GM19397 (cell line): ENCODE measurements around the gene MARCHF9.

ENCODE experiments used
- ATAC-seq: cut with Tn5 transposase; IDR thresholded peaks from one replicate; pipeline ENCODE4 v1.9.1; 2021; ENCODE audit warnings: mild to moderate bottlenecking, moderate library complexity; ENCODE audit not compliant: unreplicated experiment

MARCHF9 gene

GRCh38 chr12:57724003-57724935, 30.6 kb upstream of the MARCHF9 start:
- no peak for ATAC-seq

- ATAC-seq: no peak
These were observed 29.8 kb upstream of the MARCHF9 start for GRCh38 chr12:57724936-57725740.

DNA sequence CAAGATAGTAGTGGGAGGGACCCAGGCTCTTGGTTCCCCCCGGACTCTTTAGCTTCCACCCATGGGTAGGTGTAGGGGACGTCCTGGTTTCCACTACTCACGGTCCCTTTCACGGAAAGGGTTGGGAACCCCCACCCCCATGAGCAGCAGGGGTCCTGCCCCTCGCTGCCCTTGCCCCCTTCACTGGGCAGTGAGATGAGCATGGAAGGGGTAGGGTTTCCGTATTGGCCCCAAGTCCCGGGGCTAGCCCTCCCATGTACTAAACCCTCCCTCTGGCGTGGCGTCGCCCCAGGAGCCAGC, 29.1 kb upstream of the MARCHF9 start:
- ATAC-seq: no peak

GRCh38 chr12:57726151-57726883, 28.6 kb upstream of the MARCHF9 start:
- ATAC-seq: no peak

DNA sequence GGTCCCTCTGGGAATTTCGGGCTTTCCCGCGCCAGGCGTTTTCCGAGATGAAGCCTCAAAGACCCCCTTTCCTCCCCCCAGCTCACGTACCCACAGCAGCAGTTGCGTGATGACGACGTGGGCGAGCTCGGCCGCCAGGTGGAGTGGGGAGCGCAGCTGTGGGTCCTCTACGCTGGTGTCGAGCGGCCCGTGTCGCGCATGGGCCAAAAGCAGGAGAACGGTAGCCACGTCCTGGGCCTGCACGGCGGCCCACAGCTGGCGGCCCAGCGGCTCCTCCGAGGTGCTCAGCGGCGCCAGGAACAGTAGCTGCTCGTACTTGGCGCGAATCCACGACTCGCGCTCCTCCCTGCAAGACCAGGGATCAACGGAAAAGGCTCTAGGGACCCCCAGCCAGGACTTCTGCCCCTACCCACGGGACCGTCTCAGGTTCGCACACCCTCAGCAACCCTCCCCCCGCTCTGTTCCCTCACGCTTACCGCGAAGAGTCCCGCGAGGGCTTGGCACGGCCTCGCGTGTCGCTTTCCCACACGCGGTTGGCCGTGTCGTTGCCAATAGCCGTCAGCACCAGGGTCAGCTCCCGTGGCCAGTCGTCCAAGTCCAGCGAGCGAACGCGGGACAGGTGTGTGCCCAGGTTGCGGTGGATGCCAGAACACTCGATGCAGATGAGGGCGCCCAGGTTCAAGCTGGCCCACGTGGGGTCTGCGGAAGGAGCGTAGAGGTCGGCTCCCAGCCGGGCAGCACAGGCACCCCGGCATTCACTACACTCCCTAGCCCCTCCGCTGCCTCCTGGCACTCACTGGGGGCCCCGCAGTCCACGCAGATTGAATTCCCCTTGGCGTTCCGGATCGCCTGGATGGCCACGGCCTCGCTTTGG, 27.8 kb upstream of the MARCHF9 start:
- no peak for ATAC-seq

- no peak for ATAC-seq
These were observed 27.0 kb upstream of the MARCHF9 start for GRCh38 chr12:57727758-57728395.

- ATAC-seq: no peak
These were observed 25.5 kb upstream of the MARCHF9 start for GRCh38 chr12:57729321-57729844.

DNA sequence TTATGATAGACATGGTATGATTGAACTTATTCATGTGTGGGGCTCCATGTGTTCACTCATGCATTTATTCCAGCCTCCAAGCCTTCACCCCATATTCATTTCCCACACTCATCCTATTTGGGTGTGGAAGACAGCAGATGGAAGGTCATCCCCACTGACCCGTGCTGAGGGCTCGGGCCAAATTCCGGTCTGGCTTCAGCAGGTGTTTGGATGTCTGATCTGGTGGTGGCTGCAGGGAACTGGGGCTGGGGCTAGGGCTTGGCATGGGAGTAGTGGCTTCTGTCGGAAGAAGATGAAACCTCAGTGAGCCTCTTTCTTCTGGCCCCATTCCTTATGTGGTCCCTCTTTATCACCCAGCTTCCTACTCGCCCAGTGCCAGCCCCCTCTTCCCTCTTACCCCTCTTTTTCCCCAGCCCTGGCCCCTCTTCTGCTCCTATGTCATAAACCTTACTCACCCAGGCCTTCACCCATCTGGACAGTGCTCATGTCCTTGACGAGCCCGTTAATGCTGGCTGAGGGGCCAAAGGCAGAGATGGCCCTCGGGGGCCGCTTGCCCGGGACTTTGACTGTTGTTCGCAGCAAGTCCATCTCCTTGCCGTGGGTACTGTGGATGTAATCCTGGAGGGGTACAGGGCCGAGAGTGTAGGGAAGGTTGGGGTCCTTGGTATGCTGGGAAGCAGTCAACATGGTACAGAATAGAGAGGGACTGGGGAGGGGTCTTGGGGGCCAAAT, 24.4 kb upstream of the MARCHF9 start:
- no peak for ATAC-seq

DNA sequence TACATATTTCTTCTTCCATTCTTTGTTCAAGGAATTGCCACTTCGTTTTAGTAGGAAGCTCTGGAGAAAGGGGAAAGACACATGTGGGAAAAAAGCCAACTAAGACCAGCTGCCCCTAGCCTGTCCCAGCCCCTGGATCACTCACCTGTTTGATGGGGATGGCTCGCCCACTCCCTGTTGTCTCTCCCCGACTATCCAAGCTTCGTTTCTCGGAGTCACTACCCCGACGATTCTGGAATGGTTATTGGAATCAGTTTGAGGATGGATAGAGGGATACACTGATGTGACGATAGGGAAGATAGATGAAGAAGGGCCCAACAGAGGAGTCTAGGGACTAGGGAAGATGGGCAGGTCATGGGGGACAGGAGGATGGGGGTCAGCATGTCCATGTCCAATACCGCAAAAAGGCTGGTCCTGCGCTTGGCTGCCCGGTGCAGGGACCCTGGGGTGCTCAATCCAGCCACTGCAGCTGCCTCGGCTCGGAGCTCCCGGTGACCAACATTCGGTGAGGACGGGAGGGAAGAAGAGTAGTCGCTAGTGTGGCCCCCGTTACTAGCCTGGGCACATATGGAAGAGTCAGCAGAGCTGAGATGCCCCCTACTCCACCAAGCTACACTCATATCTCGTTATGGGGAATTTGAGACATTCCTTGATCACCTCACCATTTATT, 23.4 kb upstream of the MARCHF9 start:
- ATAC-seq: no peak

DNA sequence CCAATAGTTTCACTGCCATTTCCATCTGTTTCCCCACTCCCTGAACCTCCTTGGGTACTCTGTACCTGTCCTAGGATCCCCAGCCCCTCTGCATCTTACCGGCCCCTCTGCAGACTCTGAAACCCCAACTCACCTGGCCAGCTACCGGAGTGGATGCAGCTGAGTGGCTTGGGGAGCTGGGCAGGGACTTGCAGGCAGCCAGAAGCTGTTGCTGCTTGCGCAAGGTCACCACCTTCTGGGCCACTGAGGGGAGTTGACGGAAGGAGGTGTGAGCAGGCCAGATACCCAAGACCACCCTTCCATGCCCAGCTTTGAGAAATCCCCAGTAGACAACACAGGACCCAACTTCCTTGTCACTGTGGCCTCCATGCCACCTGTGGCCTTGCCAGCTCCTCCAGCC, 22.6 kb upstream of the MARCHF9 start:
- no peak for ATAC-seq

DNA sequence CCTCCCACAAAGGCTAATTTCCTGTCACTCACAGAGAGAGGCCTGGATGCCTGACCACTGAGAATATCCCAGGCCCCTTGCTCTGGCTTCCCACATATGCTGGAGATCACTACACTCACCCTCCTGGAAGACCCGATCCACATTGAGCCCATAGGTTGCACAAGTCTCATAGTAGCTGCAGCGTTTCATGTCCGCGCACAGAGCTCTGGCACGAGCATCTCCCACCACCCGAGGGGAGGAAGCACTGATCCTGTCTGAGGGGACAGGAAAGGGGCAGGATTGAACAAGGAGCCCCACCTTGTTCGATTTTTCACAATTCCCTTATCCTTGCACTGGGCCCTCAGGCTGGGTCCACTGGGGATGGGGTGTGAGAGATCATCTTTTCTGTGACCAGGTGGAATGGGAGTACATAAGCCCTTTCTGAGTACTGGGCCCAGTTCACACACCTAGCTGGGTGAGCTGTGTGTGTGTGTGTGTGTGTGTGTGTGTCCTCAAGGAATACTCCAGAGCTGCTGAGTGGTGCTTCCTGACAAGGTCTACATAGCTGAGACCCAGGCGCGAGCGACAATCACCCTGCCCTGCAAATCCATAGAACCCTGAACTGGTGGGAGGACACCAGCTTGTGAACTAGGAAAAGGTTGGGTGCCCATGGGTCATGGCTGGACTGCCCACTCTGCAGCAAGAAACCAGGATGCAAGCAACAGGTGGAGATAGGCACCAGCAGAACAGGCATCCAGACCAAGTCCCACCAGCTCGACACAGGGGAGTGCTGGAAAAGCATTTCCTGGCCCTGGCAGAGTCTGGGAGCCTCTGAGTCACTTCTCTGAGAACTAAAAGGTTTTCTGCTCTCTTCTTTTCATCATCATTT, 21.9 kb upstream of the MARCHF9 start:
- no peak for ATAC-seq

DNA sequence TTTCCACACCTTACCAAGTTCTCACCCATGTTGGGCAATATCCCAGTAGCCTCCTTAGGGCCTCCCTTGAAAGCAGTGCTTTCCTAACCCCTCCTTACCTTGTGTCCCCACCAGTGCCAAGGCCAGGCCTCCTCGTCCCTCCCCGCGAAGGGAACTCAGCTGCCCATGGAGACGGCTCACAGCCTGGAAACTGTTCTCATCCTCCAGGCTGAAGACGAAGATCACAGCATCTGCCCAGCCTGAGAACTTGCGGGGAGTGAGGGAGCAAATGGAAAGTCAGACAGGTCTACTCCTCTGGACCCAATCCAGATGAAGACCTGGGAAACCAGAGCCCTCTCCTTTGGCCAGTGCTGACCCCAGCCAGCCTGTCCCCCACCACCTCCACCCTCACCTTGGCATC, 21.0 kb upstream of the MARCHF9 start:
- no peak for ATAC-seq

GRCh38 chr12:57734591-57734990, 20.3 kb upstream of the MARCHF9 start:
- ATAC-seq: no peak

GRCh38 chr12:57735198-57735855, 19.6 kb upstream of the MARCHF9 start:
- ATAC-seq: no peak

- ATAC-seq: no peak
These were observed 18.8 kb upstream of the MARCHF9 start for GRCh38 chr12:57735952-57736740.

DNA sequence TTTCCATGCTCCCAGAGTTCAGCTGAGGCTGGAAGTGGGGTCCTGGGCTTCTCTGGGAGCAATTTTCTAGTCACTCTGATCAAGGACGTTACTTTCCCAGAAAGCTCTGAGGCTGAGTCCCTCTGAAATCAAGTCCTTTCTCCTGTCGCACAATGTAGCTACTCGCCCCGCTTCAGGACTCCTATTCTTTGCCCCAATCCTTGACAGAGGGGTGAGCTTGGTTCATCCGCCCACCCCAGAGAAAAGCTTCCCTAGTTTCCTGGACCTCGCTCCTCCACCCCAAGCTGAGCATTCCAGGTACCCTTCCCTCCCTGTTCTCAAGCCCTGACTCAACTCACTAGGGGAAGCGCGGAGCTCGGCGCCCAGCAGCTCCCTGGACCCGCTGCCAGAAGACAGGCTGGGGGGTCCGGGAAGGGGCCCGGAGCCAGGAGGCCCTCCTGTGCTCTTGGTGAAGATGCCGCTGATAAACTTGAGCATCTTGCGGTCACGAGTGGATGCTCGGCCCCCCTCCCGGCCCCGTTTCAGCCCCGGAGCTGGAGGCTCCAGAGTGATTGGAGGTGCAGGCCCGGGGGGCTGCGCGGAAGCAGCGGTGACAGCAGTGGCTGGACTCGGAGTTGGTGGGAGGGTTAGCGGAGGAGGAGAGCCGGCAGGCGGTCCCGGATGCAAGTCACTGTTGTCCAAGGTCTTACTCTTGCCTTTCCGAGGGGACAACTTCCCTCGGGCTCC, 18.0 kb upstream of the MARCHF9 start:
- ATAC-seq: no peak
